GM18868 (cell line): Measurements from ENCODE around the gene ABHD16B.
"Not testable (repeated sequence)": the region's sequence is repeated elsewhere in the genome, so short reads cannot be mapped to it uniquely, and the experiment has no call there.

Experiments used
- ATAC-seq: cut with Tn5 transposase; IDR thresholded peaks from one replicate; pipeline ENCODE4 v1.9.1; 2021; ENCODE audit warnings: mild to moderate bottlenecking, moderate library complexity; ENCODE audit not compliant: unreplicated experiment

ABHD16B gene

GRCh38 chr20:63854069-63854765 lies 7.1 kb upstream of the ABHD16B start:
- ATAC-seq: no peak

DNA sequence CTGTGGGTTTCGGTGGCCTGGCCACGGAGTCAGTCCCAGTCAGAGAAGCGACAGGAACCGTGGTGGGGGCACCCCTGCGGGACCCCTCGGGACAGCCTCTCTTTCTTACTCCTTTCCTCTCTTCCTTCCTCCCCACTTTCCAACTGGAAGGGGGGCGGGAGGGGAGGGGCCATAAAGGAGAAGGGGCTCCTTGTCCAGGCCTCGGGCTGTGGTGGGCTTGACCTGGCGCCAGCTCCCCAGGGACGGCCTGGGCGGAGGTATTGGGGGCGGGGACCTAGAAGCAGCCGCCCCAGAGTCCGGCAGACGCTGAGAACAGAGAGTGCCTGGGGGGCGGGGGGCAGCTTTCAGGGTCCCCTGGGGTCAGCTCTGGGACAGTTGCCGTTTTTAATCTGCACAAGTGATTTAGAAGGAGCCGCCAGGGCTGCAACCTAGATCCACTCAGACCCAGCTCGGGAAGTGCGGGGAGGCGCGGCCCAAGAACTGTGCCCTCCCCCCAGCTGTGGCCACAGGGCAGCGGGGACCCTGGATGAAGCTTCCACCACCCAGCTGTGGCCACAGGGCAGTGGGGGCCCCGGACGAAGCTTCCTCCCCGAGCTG lies 6.4 kb upstream of the ABHD16B start:
- no peak for ATAC-seq

- no peak for ATAC-seq
Observed at GRCh38 chr20:63855363-63856097, 5.8 kb upstream of the ABHD16B start.

DNA sequence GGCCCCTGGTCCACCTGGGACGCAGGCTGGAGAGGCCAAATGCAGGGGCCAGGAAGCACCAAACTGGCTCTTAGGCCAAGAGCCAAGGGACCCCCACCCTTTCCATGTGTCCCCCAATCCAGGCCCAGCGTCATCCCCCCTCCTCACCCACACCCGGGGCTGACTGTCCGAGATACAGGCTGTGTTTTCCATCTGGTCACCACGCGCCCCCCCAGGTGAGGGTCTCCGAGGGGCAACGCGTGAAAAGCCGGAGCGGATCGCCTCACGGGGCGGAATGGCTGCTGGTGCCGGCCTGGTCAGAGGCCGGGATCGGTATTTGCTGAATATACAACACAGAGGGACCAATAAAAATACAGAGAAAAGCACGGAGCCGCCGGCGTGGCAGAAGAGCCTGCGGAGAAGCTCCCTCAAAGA lies 5.2 kb upstream of the ABHD16B start:
- ATAC-seq: no peak

DNA sequence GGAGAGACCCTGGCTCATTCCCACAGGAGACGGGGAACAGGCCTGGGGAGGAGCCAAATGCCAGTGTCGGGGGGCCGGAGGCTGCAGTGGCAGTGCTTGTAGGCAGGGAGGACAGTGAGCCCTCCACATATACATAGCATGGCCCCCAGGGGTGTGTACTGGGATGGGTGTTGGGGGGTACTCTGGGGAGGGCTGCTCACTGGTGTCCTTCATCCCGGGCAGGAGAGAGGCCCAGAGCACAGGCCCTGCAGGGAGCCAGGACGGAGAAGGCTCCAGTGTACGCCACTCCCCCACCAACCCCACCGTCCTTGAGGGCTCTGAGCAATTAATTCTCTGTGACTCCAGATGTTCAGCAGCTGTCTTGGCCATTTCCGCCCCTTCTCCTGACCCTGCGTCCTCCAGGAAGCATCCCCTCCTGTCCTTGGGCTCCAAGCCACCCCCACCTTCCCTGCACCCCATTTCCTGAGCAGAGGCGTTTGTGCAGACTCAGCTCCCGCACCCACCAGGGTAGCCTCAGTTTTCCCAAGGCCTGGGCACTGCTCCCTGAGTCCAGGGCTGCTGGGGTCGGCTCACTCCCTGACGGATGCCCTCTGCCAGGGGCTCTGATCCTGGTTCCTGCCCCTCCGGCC lies 3.4 kb upstream of the ABHD16B start:
- ATAC-seq: no peak

- ATAC-seq: no peak
Observed at GRCh38 chr20:63858393-63859165, 2.7 kb upstream of the ABHD16B start.

- no peak for ATAC-seq
Observed at GRCh38 chr20:63859166-63859699, 2.1 kb upstream of the ABHD16B start.

- ATAC-seq: no peak
Observed at GRCh38 chr20:63860325-63861051, 810 bp upstream of the ABHD16B start.

DNA sequence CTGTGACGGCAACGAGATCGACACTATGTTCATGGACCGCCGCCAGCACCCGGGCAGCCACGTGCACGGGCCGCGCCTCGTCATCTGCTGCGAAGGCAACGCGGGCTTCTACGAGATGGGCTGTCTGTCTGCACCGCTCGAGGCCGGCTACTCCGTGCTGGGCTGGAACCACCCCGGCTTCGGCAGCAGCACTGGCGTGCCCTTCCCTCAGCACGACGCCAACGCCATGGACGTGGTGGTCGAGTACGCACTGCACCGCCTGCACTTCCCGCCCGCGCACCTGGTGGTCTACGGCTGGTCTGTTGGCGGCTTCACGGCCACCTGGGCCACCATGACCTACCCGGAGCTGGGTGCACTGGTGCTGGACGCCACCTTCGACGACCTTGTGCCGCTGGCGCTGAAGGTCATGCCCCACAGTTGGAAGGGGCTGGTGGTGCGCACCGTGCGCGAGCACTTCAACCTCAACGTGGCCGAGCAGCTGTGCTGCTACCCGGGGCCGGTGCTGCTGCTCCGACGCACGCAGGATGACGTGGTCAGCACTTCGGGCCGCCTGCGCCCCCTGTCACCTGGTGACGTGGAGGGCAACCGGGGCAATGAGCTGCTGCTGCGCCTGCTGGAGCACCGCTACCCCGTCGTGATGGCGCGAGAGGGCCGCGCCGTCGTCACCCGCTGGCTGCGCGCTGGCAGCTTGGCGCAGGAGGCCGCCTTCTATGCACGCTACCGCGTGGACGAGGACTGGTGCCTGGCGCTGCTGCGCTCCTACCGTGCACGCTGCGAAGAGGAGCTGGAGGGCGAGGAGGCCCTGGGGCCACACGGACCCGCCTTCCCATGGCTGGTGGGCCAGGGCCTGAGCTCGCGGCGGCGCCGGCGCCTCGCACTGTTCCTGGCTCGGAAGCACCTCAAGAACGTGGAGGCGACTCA lies 943 bp downstream of the ABHD16B start:
- no peak for ATAC-seq

- no peak for ATAC-seq
Observed at GRCh38 chr20:63863021-63863797, 1.9 kb downstream of the ABHD16B start.

GRCh38 chr20:63863798-63864544 lies 2.7 kb downstream of the ABHD16B start:
- peak; percentile 69 for ATAC-seq

GRCh38 chr20:63864545-63864977 lies 3.3 kb downstream of the ABHD16B start:
- no peak for ATAC-seq

GRCh38 chr20:63864978-63865640 lies 3.8 kb downstream of the ABHD16B start, which contains the start of gene TPD52L2:
TPD52L2 (plus strand) TSS chr20:63865270; CDS start chr20:63865366, 96 bp downstream.
- peak; percentile 78 for ATAC-seq

GRCh38 chr20:63867042-63867441 lies 5.7 kb downstream of the ABHD16B start:
- not testable (repeated sequence) for ATAC-seq

DNA sequence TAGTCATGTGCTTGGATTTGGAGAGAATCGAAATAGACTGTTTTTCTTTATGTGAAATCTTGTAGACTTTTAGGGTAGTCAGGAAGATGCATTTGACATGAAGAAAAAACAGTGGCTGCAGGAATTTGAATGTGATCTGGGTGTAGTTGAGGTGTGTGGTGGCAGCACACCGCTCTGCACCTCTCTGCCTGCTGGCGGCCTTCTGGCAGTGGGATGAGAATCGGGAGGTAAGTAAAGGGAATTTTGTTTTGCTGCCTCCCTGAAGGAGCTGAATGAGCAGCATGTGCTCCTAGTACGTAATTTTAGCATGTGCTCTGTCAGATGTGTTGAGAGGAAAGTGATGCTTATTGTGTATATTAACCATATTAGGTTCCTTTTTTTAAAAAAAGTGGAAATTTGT lies 7.0 kb downstream of the ABHD16B start:
- no peak for ATAC-seq

DNA sequence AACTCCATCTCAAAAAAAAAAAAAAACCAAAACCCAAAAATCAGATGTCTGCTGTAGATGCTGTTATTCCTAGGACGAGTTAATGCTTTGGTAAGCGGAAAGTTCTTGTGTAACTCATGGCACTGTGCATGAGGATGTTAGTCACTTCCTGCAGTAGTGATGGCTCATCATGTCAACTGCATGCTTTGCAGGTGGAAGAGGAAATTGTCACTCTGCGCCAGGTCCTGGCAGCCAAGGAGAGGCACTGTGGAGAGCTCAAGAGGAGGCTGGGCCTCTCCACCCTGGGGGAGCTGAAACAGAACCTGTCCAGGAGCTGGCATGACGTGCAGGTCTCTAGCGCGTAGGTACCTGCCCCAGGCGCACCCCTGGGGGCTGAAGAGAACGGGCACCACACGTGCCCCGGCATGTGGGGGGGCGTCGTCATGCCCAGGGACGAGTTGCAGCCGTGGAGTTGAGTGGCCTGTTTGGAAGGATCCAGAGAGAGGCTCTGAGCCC lies 12.2 kb downstream of the ABHD16B start:
- no peak for ATAC-seq
